Epidermal melanocyte (primary cell): ENCODE measurements around the gene GID8.

Experiments
- DNase-seq: peaks from one replicate; pipeline ENCODE4 v3.0.0; 2011; ENCODE audit warnings: low spot score; ENCODE audit not compliant: insufficient read length

The GID8 gene

GRCh38 chr20:62984666-62985443 is 46.9 kb downstream of the GID8 start:
- DNase-seq, result no peak

- DNase-seq, result no peak
These were observed 47.5 kb downstream of the GID8 start for GRCh38 chr20:62985444-62985778.

GRCh38 chr20:62986257-62986800 is 48.4 kb downstream of the GID8 start:
- DNase-seq, result no peak

- DNase-seq, result no peak
These were observed 49.2 kb downstream of the GID8 start for GRCh38 chr20:62987114-62987513.

GRCh38 chr20:62989201-62989601 is 51.3 kb downstream of the GID8 start:
- no peak for DNase-seq

GRCh38 chr20:62990306-62990825 is 52.4 kb downstream of the GID8 start:
- no peak for DNase-seq

- no peak for DNase-seq
These were observed 53.4 kb downstream of the GID8 start for GRCh38 chr20:62991196-62991807.

- DNase-seq, result no peak
These were observed 53.9 kb downstream of the GID8 start for GRCh38 chr20:62991863-62992262.

GRCh38 chr20:62993856-62994494 is 56.0 kb downstream of the GID8 start:
- no peak for DNase-seq

GRCh38 chr20:62994869-62995281 is 56.9 kb downstream of the GID8 start:
- DNase-seq, result no peak

- no peak for DNase-seq
These were observed 57.5 kb downstream of the GID8 start for GRCh38 chr20:62995481-62995880.

- no peak for DNase-seq
These were observed 58.1 kb downstream of the GID8 start for GRCh38 chr20:62995898-62996595.

GRCh38 chr20:62996596-62996982 is 58.6 kb downstream of the GID8 start:
- no peak for DNase-seq

GRCh38 chr20:62997417-62998035 is 59.6 kb downstream of the GID8 start:
- DNase-seq, result no peak
